RPMI7951 (cell line): ENCODE data around the gene TCEANC2. TPM values are rescaled to one million over a fixed set of nuclear protein-coding genes. Genes with fewer than 3 reads are reported as not detected.

Experiments used
- DNase-seq: peaks from one replicate; pipeline ENCODE4 v3.0.0-alpha.2; 2012; ENCODE audit warnings: low read depth
- total RNA-seq: library from RNA; depleted of rRNA; stranded (reverse); fragments of >200 nt; shearing (Covaris generic); gene quantifications from 2 replicates; pipeline ENCODE4 v1.2.3, GENCODE V29; 2014

Gene TCEANC2
- total RNA-seq, 1 experiment from 2014 or later = 3.1 TPM

DNA sequence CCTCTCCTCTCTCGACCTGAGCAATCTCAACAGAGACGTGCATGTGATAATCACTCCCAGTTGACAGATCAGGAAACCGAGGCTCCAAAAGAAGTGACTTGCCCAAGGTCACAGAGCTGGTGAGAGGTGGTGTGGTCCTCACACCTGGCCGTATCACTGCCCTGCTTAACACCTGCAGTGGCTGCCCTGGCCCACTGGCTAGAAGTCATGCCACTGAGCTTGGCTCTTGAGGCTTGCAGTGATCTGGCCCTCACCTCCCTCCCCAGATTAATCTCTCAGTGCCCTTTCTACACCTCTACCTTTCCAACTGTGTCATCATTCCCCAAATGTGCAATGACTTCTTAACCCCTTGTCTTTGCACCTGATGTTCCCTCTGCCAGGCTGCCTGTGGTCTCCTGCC lies 60.6 kb downstream of the TCEANC2 start:
- no peak for DNase-seq

DNA sequence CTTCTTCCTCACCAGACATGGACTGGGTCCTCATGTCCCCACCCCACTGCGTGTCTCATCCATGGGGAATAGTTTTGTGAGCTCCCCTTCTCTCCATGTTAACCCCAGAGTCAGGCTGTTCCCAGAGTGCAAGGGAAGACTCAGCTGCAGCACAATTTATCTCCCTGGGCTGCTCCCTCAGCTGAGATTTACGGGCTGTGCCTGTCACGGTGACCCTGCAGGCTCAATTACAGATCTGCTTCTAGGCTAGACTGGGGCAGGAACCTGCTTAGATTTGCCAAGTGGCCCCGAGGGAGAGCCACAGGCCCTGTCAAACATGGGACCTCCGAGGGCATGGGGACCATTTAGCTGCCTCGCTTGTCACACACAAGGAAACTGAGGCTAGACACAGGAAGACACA lies 61.5 kb downstream of the TCEANC2 start:
- no peak for DNase-seq

DNA sequence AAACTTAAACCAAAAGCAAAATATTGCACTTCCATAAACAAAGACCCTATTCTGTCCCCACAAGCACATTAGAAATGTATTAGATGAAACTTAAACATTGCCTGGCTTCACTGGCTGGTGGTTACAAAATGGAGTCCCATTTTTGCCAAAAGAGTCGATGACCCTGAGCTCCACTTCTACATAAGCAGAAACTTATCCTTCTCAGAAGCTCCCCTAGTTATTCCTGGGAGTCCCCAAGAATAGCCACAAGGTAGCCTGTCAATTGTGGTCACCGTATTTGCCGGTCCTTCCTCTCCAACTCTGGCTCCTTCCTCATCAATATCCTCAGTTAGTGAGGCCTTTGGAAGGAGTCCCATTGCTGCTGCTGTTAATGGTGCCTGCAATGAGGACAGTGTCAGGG lies 62.1 kb downstream of the TCEANC2 start:
- DNase-seq = no peak

DNA sequence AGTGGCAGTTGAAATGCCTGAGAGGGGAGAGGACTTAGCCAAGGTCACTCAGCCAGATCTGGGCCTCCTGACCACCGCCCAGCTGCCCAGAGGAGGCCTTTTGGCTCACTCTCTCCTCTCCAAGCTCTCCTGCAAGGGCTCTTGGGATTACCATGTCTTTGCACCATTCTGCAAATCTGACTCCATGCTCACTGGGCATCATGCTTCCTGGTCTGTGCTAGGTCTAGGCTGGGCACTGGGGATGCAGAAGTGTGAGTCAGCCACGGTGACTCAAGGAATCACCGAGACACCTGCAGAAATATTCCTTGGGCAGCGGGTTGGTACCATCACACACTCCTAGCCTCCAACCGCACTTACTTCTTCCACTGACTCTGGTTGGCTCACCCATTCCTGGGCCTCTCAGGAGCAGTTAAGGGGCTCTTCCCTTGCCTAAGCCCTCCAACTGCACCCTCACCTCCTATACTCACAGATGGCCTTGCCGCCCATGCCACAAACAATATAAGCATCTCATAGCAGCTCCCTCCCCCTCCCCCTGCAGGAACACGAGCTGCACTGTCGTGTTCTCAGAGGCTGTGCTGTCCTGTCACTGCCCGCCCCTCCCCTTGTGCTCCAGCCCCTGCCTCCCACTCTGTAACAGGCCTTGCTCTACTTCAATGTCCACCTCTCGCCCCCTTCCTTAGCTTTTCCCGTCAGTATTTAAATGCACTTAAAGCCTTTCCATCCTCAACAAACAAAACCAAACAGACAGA lies 64.6 kb downstream of the TCEANC2 start:
- DNase-seq = peak; percentile 19

DNA sequence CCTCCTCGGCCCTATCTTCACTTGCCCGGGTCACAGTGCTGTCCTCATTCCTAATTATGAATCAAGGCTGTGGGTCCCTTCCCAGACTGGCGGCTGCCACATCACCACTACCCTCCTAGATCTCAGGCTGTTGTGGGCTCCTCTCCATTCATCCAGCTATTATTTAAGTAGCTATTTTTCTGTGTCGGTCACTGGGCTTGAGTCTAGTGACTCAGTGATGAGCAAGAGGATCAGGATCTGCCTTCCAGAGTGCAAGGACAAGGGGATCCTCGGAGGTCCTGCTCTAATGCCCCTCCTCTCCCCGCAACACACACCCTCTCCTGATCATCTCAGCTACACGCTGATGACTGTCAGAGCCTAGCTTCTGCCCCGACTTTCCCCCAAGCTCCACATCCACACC lies 65.3 kb downstream of the TCEANC2 start:
- DNase-seq = peak; percentile 60

DNA sequence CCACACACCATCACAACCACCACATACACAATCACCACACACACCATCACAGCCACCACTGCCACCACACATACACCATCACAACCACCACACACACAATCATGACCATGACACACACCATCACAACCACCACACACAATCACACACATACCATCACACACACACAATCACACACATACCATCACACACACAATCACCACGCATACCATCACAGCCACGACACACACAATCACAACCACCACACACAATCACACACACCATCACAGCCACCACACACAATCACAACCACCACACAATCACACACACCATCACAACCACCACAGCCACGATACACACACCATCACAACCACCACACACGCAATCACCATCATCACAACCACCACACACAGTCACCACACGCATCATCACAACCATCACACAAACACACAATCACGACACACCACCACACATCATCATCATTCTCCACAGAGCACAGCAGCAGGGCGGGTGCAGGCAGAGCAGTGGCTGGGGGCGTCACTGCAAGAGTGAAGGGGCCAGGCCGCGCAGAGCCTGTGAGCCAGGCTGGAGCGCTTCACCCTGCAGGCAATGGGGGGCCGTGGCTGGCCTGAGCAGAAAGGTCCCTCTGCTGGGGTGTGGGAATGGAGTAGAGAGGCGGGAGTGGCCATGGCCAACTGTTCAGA lies 66.8 kb downstream of the TCEANC2 start:
- DNase-seq = no peak

DNA sequence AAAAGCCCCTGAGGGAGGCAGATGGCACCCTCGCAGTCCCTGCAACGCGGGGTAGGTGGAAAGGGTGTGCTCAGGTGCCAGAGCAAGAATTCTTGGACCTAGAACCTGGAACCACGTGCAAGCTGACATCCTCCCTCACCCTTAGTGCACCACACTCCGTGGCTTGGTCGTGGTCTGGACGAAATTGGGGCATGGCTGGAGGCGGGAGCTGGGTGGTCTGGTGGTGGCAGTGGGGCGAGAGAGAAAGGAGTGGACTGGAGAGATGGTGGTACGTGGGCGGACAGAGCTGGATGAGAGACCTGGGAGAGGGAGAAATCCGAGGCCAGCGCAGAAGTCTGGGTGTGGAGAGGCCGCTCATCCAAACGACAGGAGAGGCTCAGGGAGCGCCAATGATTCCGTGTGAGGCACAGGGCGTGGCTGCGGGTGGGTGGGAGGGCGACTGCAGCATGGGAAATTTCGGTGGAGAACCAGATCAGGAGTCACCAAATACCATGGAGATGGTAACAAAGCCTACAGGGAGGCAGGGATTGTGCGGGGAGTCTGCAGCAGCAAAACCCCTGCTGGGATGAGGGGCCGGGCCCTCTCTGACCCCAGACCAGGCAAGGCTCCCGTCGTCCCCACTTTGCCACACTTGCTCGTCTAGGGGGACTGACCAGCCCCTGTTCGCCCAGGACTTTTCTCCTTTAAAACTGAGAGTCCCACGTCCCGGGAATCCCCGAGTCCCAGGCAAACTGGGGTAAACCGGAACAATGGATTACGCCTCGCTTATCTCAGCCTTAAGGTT lies 67.5 kb downstream of the TCEANC2 start:
- no peak for DNase-seq

DNA sequence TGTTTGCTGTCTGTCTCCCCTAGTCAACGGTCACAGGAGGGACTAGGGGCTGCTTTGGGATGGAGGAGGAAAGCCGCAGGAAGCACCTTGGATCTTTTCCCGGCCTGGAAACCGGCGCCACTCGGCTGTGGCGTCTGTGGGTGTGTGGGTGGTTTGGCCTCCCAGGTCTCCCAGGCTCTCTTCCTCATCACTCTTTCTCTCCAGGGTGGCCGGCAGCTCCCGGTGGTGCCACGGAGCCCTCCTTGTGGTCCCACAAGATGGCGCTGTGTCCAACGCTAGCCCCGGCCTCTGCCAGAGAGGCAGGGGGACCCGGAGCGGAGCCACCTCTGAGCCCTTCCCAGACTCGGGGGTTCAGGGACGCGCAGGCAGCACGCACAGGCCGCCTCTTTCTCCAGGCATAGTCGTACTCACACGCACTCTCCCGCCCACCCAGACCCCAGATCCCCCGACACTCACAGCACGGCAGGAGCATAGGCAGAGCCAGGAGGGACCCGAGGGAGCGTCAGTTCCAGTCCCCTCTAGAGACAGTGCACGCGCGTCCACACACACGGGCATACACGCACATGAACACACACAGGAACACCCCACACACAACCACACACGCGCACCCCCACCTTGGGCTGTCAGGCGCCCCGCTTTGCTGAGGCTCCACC lies 68.2 kb downstream of the TCEANC2 start:
- peak; percentile 58 for DNase-seq

DNA sequence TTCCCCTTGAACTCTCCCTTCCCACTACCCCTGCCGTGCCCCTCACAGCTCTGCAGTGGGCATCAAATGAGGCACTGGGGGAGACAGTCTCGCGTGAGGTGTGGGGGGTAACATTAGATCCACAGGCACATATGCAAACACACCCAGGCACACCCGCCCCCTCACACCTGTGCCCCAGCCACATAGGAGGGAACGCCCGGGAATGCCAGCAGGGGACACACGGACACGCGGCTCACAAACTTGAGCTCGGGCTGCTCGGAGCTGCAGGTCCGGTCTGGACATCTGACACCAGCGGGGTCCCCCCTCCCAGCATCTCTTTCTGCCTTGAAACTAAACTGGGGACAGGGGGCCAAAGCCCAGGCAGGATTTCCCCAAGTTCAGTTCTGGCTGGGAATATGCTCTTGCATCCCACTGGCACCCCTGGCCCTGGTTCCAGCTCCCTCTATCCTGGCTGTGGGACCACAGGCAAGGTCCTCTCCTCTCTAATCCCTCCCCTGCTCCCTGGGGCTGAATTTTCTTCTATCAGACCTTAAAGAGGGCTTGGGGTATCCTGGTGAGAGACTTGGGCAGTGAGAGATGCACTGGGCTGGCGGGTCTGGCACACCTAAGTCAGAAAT lies 68.8 kb downstream of the TCEANC2 start:
- no peak for DNase-seq

DNA sequence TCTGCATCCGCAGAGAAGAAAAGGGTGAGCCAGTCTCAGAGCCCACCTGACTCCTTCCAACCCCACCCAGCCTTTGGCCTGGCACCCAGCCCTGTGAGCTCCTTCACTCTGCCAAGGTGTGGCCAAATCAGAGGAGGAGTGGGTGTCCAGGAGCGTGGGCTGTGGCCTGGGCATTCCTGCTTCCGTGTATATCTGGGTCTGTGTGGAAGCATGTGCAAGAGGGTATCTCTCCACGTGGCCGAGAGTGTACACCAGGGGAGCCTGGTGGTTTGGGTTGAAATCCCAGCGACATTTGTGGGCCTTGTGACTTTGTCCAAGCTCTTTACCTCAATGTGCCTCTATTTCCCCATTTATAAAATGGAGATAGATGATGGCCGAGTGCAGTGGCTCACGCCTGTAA lies 69.6 kb downstream of the TCEANC2 start:
- no peak for DNase-seq

DNA sequence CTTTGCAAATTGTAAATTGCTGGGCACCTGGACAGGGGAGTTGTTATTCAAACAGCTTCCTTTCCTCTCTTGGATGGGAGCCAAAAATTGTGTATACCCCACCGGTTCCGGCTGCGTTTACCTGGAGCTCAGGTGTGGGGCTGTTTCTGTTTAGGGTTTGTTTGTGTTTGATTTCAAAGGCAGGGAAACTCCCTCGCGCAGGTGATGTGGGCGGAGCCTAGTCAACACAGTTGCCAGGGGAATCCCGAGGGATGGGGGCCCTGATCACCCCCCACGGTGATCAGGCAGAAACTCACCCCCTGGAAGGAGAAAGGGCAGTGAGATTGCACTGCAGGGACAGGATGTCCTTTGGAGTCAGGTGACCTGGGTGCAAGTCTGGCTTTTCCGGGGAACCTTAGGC lies 71.1 kb downstream of the TCEANC2 start:
- no peak for DNase-seq

DNA sequence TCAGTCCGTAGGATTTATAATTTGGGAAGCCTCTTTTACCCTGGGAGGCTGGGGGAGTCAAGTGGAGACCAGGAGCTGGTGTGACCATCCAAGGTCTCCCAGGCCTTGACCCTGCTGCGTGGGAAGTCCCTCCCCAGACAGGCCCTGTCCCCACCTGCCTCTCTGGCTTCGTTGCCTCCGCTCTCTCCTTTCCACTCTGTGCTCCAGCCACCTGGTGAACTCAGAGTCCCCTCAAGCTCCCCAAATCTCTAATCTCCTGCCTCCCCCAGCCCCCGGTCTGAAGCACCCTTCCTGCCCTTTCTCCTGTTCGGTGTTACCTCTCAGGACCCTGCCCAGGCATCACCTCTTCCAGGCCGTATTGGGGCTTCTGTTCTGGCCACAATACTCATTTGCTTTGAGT lies 71.5 kb downstream of the TCEANC2 start:
- DNase-seq = no peak

DNA sequence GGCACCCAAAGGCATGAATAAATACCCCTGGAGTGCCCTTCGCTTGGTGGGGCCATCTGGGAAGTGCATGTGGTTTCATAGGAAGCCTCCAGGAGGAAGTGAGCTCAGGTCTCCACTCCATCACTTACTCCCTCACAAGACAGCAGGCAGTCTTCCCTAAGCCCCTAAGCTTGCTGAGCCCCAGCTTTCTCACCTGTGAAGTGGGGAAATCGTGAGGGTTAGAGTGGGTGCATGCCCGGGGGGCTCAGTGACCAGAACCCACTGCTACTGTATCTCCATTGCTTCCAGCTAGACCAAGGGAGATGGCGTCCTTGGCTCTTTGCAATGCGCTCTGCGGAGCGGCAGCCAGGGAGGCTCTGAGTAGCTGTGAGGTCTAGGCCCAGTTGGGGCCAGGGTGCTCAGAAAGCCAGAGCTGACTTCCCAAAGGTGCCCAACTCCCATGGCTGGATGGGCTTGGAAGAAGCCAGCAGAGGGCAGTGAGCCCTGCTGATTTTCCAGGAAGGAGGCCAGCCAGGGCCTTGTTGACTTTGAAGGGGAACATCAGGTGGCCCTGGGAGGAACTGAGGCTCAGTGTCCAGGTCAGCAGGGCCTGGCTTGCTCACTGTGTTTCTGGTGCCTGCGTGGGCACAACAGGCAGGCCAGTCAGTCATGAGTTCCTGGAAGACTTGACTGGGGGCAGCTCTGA lies 72.1 kb downstream of the TCEANC2 start:
- peak; percentile 23 for DNase-seq

DNA sequence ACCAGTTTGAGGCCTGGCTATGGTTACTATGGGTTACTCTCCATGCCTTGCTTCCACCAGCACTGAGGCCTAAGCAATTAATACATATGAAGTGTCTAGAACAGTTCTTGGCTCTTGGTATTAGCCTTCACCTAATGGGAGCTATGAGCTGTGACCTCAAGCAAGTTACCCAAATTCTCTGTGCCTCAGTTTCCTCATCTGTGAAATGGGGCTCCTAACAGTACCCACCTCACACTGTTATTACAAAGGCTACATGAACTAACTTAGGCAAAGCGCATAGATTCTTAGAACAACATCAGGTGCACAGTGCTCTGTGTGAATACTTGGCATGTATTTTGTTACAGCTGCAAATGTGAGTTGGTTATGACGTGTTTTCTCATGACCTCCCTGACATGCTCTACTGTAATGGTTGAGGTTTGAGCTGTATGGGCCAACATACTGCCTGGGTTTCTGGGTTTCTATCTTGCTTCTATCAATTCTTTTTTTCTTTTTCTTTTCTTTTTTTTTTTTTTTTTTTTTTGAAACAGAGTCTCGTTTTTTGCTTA lies 72.9 kb downstream of the TCEANC2 start:
- no peak for DNase-seq

DNA sequence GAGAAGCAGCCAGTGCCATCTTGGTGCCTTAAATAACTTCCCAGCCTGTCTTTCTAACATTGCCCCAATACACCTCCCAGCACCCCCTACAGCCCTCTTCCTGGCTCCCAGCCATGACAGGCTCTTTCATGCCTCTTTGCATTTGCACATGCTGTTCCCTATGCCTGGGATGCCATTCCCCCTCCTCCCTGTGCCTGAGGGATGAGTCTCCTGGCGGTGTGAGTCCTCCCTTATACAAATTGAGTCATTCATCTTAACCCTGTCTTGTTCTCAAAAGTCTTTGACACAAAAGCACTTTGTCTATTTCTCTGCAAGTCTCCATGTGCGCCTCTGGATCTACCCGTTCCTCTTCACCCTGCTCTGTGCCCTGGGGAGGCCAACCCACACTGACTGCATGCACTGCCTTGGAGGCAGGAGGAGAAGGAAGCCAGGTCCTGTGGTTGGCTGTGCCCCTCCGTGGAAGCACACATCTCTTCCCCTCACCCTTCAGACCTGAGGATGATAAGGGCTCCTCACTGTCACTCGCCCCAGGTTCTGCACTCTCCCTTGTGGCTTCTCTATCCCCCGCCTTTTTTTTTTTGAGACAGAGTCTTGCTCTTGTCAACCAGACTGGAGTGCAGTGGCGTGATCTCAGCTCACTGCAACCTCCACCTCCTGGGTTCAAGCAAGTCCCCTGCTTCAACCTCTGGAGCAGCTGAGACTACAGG lies 74.3 kb downstream of the TCEANC2 start:
- no peak for DNase-seq

DNA sequence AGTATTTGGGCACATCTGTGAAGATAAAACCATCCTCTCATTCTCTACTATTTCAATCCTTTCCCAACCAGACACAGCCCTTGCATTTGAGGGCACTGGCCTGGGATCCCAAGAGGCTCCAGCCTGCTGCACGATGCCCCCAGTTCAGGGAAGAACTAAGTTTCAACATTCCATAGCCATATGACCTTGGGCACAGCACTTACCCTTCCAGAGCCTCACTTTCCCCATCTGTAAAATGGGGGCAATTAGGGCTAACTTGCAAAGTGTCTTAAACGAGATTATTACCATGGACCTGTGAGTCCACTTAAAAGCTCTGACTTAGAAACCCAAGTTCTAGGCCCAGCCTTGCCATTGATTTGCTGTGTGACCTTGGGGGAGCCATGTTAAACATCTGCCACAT lies 76.5 kb downstream of the TCEANC2 start:
- no peak for DNase-seq

DNA sequence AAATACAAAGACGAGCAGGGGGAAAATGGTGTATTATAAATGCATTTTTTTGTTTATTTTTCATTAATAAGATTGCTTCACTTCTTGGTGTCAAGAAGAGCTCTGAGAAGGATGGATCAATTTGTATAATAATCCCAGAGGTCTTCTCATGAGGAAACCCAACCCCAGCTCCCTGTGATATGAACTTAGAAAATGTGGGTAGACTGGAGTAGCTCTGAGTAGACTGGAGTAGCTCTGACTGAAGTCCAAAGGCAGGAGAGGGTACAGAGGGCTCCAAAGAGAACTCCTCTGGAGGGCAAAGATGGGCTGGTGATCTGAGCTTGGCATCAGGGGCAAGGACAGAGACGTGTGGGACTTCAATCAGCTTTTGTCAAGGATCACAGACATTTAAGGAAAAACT lies 78.0 kb downstream of the TCEANC2 start:
- no peak for DNase-seq

DNA sequence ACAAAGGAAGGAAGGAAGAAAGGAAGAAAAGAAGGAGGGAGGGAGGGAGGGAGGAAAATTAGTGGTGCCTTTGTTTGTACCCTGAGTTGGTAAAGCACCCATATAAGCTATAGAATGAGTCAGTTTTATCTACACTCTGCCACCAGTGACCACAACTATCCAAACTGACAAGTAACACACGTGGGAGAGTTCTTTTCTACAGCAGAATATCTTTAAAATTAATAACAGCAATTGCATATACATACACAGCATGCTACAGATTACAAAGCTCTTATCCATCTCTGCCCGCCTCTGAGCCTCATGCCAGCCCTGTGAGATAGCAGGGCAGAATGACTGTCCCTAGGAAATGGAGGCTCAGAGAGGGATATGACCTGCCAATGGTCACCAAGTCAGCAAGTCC lies 79.1 kb downstream of the TCEANC2 start:
- no peak for DNase-seq

DNA sequence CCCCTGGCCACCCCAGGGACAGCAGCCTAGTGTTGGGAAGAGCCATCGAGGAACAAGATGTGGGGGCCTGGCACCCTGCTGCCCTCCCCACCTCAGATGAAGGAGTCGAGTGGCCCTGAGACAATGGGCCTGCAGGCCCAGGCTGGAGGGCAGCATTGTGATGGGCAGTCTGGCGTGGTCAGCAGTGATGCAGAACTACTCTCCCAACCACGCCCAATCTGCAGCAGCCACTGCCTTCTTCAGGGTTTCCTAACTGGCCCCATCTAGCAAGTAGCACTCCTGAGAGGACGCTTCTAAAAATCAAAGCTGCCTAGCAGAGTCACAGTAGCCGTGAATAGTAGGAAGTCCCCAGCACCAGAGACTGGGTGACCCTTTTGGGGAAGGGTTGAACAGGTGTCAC lies 80.9 kb downstream of the TCEANC2 start:
- DNase-seq = no peak

DNA sequence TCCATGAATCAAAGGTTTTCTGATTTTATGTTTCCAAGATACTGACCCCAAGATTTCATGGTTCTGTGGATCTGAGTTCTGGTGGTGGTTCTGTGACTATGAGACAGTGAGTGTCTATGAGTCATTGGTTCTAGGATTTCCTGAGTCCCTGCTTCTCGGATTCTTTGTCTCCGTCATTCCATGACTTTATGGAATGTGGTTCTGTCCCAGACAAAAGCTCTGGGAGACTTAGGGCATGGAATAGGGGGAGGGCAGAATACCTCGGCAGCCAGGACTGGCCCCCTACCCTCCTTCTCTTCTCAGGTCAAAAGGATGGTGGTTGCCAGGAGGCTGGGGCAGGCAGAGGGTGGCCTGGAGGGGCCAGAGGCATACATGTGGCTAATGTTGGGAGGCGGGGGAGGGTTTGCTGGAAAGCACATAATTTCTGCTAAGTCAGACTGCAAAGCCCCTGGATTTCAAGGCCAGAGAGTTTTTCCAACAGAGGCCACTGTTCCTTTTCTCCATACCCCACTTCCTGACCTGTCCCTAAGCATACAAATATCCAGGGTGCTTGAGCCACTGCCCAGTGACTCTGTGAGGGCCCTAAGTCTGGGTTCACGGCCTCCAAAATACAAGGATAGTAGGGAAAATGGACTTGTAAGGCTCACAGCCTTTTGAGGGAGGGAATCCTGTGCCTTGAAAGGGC lies 82.2 kb downstream of the TCEANC2 start:
- no peak for DNase-seq
